Pulmonary artery endothelial cell (primary cell): Measurements from ENCODE around the gene TWNK. TPM values are rescaled to one million over a fixed set of nuclear protein-coding genes. Genes with fewer than 3 reads are reported as not detected.

Experiments used
- total RNA-seq: library from RNA; depleted of rRNA; stranded (reverse); fragments of >200 nt; gene quantifications from 2 replicates; pipeline ENCODE4 v1.2.3, GENCODE V29; 2014

TWNK gene
- total RNA-seq, 1 donor from 2014 or later, result 13.7 TPM

Other genes with a start within 250 kb of the TWNK start
- gene PAX2, start 242.0 kb upstream of the TWNK start, total RNA-seq, result not detected in 2 replicates
- gene SLF2, start 74.6 kb upstream of the TWNK start, total RNA-seq, result 18.1 and 36.7 TPM in 2 replicates
- gene SEMA4G, start 18.0 kb upstream of the TWNK start, total RNA-seq, result 0.60 and 0.79 TPM in 2 replicates
- gene MRPL43, start within 50 bp of the TWNK start, total RNA-seq, result 53.4 and 69.3 TPM in 2 replicates
- 56.0 and 56.2 TPM in 2 replicates for gene LZTS2, start 12.3 kb downstream of the TWNK start, total RNA-seq
- 0.46 and 0.63 TPM in 2 replicates for gene PDZD7, start 43.6 kb downstream of the TWNK start, total RNA-seq
- 61.8 and 62.2 TPM in 2 replicates for gene SFXN3, start 43.7 kb downstream of the TWNK start, total RNA-seq
- gene KAZALD1, start 74.4 kb downstream of the TWNK start, total RNA-seq, result 1.1 TPM in 2 replicates
- gene TLX1, start 143.8 kb downstream of the TWNK start, total RNA-seq, result 0.60 and 1.8 TPM in 2 replicates
- not detected in 2 replicates for gene LBX1, start 241.9 kb downstream of the TWNK start, total RNA-seq